Esophagus (tissue), 2 donors: ENCODE data around the gene SETD1B. TPM values are rescaled to one million over a fixed set of nuclear protein-coding genes. Genes with fewer than 3 reads are reported as not detected.

Experiments
- H3K27ac ChIP-seq, 2 donors: one replicate each; pipeline ENCODE4 v1.5.1; 2013; ENCODE audit warnings: low read depth in 2 of 2, mild to moderate bottlenecking in 2 of 2, inconsistent platforms in 1 of 2, low read length in 1 of 2, moderate library complexity in 1 of 2
- H3K27me3 ChIP-seq, 2 donors: one replicate each; pipeline ENCODE4 v1.6.1; 2013; ENCODE audit warnings: low read length in 2 of 2, control low read depth in 1 of 2, mild to moderate bottlenecking in 1 of 2; ENCODE audit not compliant: insufficient read depth in 2 of 2, control insufficient read depth in 1 of 2
- H3K36me3 ChIP-seq, 2 donors: one replicate each; pipeline ENCODE4 v1.6.1; 2013; ENCODE audit warnings: low read length in 1 of 2; ENCODE audit not compliant: control insufficient read depth in 2 of 2, insufficient read depth in 2 of 2
- H3K4me1 ChIP-seq, 2 donors: one replicate each; pipeline ENCODE4 v1.6.1; 2013; ENCODE audit warnings: low read length in 1 of 2; ENCODE audit not compliant: control insufficient read depth in 2 of 2, insufficient read depth in 2 of 2
- H3K4me3 ChIP-seq, 2 donors: one replicate each; pipeline ENCODE4 v1.5.1; 2013; ENCODE audit warnings: low read length in 2 of 2, mild to moderate bottlenecking in 2 of 2, low read depth in 1 of 2, moderate library complexity in 1 of 2
- H3K9me3 ChIP-seq, 2 donors: one replicate each; pipeline ENCODE4 v1.6.1; 2013; ENCODE audit warnings: mild to moderate bottlenecking in 2 of 2, low read depth in 1 of 2, low read length in 1 of 2, moderate library complexity in 1 of 2; ENCODE audit not compliant: control insufficient read depth in 2 of 2, insufficient read depth in 1 of 2
- WGBS, 2 donors: extraction: QIAGEN DNeasy Blood & Tissue Kit; methylation state at CpG; one replicate each; pipeline ENCODE4 v1.1.7; 2013; 5-methylcytosine and 5-hydroxymethylcytosine counted together
- polyA plus RNA-seq, 2 donors: library from polyadenylated mRNA; stranded (reverse); fragments of 200-250 nt; gene quantifications; one replicate each; pipeline ENCODE4 v1.2.3, GENCODE V29; 2013
- donor health status: healthy with polysubstance abuse.
- donor health status: Bipolar disorder and iron deficiency.

Gene SETD1B
- polyA plus RNA-seq, 2 donors: 7.7 to 12.8 TPM

- Histone ChIP-seq H3K27me3 (no peaks in the 10 kb centered on the region), H3K4me3 (no peak overlapping the region), H3K27ac (no peak overlapping the region), H3K4me1 (no peaks in the 10 kb centered on the region), H3K9me3 (no peaks in the 10 kb centered on the region), H3K36me3 (peaks cover 22 to 48% of the 10 kb centered on the region in 2 donors)
- WGBS, 2 donors: 84 to 87% methylated on average over 7 of the region's 7 CpGs
Observed at GRCh38 chr12:121829250-121829918, 25.6 kb downstream of the SETD1B start.

DNA sequence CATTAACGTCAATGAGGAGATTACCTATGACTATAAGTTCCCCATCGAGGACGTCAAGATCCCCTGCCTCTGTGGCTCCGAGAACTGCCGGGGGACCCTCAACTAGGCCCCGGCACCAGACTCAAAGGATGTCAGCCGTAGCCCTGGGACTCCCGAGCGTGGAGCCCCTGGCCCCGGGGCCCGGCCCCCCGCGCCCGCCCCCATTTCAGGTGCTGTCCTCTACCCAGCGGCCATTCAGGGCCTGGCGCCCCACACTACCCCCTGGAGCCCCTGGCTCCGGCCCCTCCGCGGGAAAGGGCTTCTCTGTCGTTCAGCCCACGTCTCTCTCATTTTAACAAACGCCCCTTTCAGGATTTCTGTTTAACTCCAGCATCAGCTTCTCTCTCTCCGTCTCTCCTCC lies 26.3 kb downstream of the SETD1B start:
- H3K9me3 ChIP-seq: no peaks in the 10 kb centered on the region
- no peaks in the 10 kb centered on the region for H3K4me1 ChIP-seq
- peaks cover 22 to 45% of the 10 kb centered on the region in 2 donors for H3K36me3 ChIP-seq
- no peaks in the 10 kb centered on the region for H3K27me3 ChIP-seq
- WGBS, 2 donors: 92 to 94% methylated on average over 23 of the region's 23 CpGs
- no peak overlapping the region for H3K27ac ChIP-seq
- H3K4me3 ChIP-seq: no peak overlapping the region

DNA sequence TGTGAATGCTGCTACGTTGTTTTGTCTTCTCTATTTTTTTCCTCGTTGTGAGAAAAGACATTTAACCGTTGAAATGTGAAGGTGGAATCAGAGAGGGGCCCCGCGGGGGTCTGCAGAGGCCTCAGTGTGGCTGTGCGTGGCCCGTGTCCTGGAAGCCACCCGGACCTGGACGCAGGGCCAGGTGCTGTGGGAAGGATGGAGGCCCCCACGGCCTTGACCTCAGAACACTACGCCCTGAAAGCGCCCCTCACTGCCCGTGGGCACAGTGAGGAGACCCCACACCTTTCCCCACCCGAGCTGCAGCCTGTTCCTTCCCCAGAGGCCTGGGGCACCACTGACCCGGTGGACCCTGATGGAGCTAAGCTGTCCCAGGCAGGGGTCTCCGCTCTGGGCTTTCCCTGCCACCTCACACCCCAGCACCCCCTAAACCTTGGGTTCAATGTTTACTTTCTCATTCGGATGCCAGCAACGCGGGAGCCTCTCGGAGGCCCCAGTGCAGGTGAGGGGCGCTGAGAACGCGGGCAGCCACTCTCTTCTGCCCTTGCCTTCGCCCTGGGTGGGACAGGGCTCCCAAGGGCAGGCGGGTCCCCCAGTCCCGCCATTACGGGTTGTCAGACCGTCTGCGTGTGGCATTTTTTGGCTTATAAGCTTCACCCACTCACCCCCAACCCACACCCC lies 26.9 kb downstream of the SETD1B start:
- H3K27ac ChIP-seq: no peak overlapping the region
- H3K27me3 ChIP-seq: no peaks in the 10 kb centered on the region
- H3K36me3 ChIP-seq: peaks cover 22 to 43% of the 10 kb centered on the region in 2 donors
- WGBS, 2 donors: 90% methylated on average over 29 of the region's 29 CpGs
- no peaks in the 10 kb centered on the region for H3K9me3 ChIP-seq
- no peaks in the 10 kb centered on the region for H3K4me1 ChIP-seq
- H3K4me3 ChIP-seq: no peak overlapping the region

DNA sequence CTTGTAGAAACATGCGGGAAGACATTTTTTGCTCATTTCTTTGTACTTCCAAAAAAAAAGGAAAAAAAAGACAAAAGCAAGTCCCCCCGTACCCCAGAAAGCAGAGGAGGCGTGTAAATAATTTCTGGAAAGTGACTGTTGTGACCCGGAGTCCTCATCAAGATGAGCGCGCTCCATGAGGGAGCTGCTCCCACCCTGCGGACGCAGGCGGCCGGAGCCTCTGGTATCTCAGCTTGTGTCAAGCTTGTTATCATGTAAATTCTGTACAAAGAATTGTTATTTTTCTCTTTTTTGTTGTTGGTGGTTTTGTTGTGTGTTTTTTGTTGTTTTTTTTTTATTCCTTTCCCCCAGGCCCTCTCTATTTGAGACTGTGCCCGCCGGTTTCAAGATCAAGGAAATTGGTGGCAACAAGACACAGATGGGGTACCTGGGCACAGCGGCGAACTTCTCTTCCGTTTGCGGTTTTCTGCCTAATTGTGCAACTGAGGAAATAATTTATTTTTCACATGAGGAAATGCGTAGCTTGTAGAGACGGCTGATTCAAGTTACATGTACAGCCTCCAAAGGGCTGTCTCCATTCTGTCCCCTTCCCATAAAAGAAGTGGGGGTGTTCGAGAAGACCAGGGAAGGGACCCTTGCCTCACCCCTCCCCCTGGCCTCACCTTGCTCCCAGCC lies 27.9 kb downstream of the SETD1B start:
- WGBS, 2 donors: 92 to 93% methylated on average over 19 of the region's 19 CpGs
- Histone ChIP-seq H3K4me1 (no peaks in the 10 kb centered on the region), H3K36me3 (peaks cover 22 to 38% of the 10 kb centered on the region in 2 donors), H3K27me3 (no peaks in the 10 kb centered on the region), H3K27ac (no peak overlapping the region), H3K9me3 (no peaks in the 10 kb centered on the region), H3K4me3 (no peak overlapping the region)

DNA sequence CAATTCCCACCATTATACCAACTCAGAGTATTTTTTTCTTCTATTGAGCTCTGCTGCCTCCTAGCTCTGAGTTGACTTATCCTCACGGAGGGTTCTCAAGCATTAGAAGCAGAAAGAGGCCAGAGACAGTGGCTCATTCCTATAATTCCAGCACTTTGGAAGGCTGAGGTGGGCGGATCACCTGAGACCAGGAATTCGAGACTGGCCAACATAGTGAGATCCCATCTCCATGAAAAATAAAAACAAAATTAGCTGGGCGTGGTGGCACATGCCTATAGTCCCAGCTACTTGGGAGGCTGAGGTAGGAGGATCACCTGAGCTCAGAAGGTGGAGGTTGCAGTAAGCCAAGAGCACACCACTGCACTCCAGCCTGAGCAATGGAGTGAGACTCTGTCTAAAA lies 33.9 kb downstream of the SETD1B start:
- Histone ChIP-seq H3K27ac (no peak overlapping the region), H3K4me1 (no peaks in the 10 kb centered on the region), H3K9me3 (no peaks in the 10 kb centered on the region), H3K27me3 (no peaks in the 10 kb centered on the region), H3K36me3 (no peaks in the 10 kb centered on the region), H3K4me3 (no peak overlapping the region)
- WGBS, 2 donors: 75 to 77% methylated on average over 4 of the region's 4 CpGs

DNA sequence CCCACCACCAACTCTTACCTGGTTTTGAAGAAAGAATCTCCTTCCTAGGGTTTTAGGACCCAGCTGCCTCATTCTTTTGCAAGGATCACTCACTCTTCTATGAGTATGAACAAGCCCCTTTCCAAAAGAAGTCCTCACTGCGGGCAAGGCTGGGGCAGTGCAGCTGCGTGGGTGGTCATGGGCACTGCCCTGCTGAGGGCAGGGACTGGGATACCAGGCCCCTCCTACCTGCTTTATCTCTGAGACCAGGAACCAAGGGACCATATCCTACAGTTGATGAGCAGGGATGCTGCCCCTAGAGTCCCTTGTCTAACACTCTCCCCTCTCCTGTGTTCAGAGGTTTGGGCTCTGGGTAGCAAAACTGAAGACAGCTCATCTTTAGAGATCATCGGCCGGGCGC lies 34.3 kb downstream of the SETD1B start:
- no peak overlapping the region for H3K4me3 ChIP-seq
- no peaks in the 10 kb centered on the region for H3K27me3 ChIP-seq
- 73 to 81% methylated on average over 5 of the region's 5 CpGs for WGBS, 2 donors
- H3K36me3 ChIP-seq: no peaks in the 10 kb centered on the region
- no peaks in the 10 kb centered on the region for H3K4me1 ChIP-seq
- H3K9me3 ChIP-seq: no peaks in the 10 kb centered on the region
- H3K27ac ChIP-seq: no peak overlapping the region

- 12% methylated on average over 52 to 53 of the region's 53 CpGs for WGBS, 2 donors
- Histone ChIP-seq H3K9me3 (no peaks in the 10 kb centered on the region), H3K4me3 (peak overlapping the region; percentile 61 to 70), H3K36me3 (no peaks in the 10 kb centered on the region), H3K27ac (peak overlapping the region; percentile 50 to 79), H3K27me3 (no peaks in the 10 kb centered on the region), H3K4me1 (no peaks in the 10 kb centered on the region)
Observed at GRCh38 chr12:121839106-121839992, 35.5 kb downstream of the SETD1B start.

- H3K27me3 ChIP-seq: no peaks in the 10 kb centered on the region
- H3K4me1 ChIP-seq: no peaks in the 10 kb centered on the region
- 69 to 72% methylated on average over 24 of the region's 24 CpGs for WGBS, 2 donors
- peak overlapping the region; percentile 30 to 79 for H3K27ac ChIP-seq
- no peaks in the 10 kb centered on the region for H3K36me3 ChIP-seq
- peak overlapping the region; percentile 61 to 70 for H3K4me3 ChIP-seq
- no peaks in the 10 kb centered on the region for H3K9me3 ChIP-seq
Observed at GRCh38 chr12:121839993-121840761, 36.4 kb downstream of the SETD1B start.
